ENCODE results near the gene KLRB1. TPM values are rescaled to one million over a fixed set of nuclear protein-coding genes. Genes with fewer than 3 reads are reported as not detected.

The KLRB1 gene
- total RNA-seq, 1 experiment from 2014 or later: not detected

- no peak for ATAC-seq
- H3K4me1 ChIP-seq (ENCODE audit: control insufficient read depth, insufficient read depth, low read length): no peaks in the 10 kb centered on the region
- no peaks in the 10 kb centered on the region for H3K36me3 ChIP-seq (ENCODE audit: control insufficient read depth, insufficient read depth, low read length)
- H3K27me3 ChIP-seq (ENCODE audit: control insufficient read depth, insufficient read depth, low read length): no peaks in the 10 kb centered on the region
- TF ChIP-seq, protein P1, sequence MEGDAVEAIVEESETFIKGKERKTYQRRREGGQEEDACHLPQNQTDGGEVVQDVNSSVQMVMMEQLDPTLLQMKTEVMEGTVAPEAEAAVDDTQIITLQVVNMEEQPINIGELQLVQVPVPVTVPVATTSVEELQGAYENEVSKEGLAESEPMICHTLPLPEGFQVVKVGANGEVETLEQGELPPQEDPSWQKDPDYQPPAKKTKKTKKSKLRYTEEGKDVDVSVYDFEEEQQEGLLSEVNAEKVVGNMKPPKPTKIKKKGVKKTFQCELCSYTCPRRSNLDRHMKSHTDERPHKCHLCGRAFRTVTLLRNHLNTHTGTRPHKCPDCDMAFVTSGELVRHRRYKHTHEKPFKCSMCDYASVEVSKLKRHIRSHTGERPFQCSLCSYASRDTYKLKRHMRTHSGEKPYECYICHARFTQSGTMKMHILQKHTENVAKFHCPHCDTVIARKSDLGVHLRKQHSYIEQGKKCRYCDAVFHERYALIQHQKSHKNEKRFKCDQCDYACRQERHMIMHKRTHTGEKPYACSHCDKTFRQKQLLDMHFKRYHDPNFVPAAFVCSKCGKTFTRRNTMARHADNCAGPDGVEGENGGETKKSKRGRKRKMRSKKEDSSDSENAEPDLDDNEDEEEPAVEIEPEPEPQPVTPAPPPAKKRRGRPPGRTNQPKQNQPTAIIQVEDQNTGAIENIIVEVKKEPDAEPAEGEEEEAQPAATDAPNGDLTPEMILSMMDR (IDR thresholded peaks at IDR 0.05): no peak
- no peak for TF ChIP-seq TCF7L2 (IDR thresholded peaks at IDR 0.05; ENCODE audit: low read depth, low read length)
- no peak for TF ChIP-seq POLR2AphosphoS5 (IDR thresholded peaks at IDR 0.05; ENCODE audit: low read depth, low read length)
- no peak for TF ChIP-seq SIN3A (IDR thresholded peaks at IDR 0.05; ENCODE audit: borderline replicate concordance, insufficient read depth, low read depth, low read length)
- TF ChIP-seq, protein P2, sequence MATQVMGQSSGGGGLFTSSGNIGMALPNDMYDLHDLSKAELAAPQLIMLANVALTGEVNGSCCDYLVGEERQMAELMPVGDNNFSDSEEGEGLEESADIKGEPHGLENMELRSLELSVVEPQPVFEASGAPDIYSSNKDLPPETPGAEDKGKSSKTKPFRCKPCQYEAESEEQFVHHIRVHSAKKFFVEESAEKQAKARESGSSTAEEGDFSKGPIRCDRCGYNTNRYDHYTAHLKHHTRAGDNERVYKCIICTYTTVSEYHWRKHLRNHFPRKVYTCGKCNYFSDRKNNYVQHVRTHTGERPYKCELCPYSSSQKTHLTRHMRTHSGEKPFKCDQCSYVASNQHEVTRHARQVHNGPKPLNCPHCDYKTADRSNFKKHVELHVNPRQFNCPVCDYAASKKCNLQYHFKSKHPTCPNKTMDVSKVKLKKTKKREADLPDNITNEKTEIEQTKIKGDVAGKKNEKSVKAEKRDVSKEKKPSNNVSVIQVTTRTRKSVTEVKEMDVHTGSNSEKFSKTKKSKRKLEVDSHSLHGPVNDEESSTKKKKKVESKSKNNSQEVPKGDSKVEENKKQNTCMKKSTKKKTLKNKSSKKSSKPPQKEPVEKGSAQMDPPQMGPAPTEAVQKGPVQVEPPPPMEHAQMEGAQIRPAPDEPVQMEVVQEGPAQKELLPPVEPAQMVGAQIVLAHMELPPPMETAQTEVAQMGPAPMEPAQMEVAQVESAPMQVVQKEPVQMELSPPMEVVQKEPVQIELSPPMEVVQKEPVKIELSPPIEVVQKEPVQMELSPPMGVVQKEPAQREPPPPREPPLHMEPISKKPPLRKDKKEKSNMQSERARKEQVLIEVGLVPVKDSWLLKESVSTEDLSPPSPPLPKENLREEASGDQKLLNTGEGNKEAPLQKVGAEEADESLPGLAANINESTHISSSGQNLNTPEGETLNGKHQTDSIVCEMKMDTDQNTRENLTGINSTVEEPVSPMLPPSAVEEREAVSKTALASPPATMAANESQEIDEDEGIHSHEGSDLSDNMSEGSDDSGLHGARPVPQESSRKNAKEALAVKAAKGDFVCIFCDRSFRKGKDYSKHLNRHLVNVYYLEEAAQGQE (IDR thresholded peaks at IDR 0.05; ENCODE audit: insufficient read depth in 1 of 2, low read depth in 2 of 2, low read length in 1 of 2): no peak
- in situ Hi-C loops (cut with HindIII; ENCODE audit: low pct_unique_long_range_greater_than_20kb, low sequenced_read_pairs): no loop called here
- H3K4me3 ChIP-seq (ENCODE audit: low read depth in 2 of 2, low read length in 2 of 2): no peak overlapping the region
- DNase-seq (ENCODE audit: low read depth, low spot score): no peak
- intact Hi-C loops (cut with micrococcal nuclease; ENCODE audit: unreplicated experiment): no loop called here
- ChIA-PET CTCF (no interaction called here), POLR2A (interaction anchor here (0.7 kb wide), 1 partner anchor 1111 kb away, joined by 8 read pairs; no protein-coding TSS in a partner anchor)
- BruUV-seq (replicated peaks): no TSS peak
- H3K27ac ChIP-seq (ENCODE audit: low read length): no peak overlapping the region
- H3K9me3 ChIP-seq (ENCODE audit: control insufficient read depth, insufficient read depth, low read depth, low read length): no peaks in the 10 kb centered on the region
Measured at GRCh38 chr12:9606736-9607372, 862 bp downstream of the KLRB1 start.

DNA sequence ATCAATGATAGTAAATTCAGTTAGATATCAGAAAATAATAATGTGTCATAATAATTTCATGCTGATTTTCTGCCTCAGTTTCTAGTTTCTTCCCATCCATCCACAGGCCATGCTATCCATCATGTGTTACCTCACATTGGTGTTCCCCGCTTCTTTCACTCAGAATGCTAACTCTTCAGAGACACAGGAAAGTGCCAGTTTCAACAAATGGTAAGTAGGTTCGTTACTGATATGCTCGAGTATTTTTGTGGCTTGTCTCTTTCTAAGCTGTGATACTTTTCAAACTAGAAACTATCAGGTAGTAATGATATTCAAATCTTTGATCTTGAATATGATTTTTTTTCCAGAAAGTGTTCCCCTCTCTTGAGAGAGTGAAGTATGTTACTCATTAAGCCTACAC is 1.5 kb downstream of the KLRB1 start:
- Histone ChIP-seq H3K9me3 (ENCODE audit: control insufficient read depth, insufficient read depth, low read depth, low read length) (no peaks in the 10 kb centered on the region), H3K27me3 (ENCODE audit: control insufficient read depth, insufficient read depth, low read length) (no peaks in the 10 kb centered on the region), H3K36me3 (ENCODE audit: control insufficient read depth, insufficient read depth, low read length) (no peaks in the 10 kb centered on the region), H3K4me1 (ENCODE audit: control insufficient read depth, insufficient read depth, low read length) (no peaks in the 10 kb centered on the region), H3K27ac (ENCODE audit: low read length) (no peak overlapping the region), H3K4me3 (ENCODE audit: low read depth in 2 of 2, low read length in 2 of 2) (no peak overlapping the region)
- in situ Hi-C loops (cut with HindIII; ENCODE audit: low pct_unique_long_range_greater_than_20kb, low sequenced_read_pairs) (no loop called here), intact Hi-C loops (cut with micrococcal nuclease; ENCODE audit: unreplicated experiment) (no loop called here)
- CTCF ChIA-PET: no interaction called here
- POLR2A ChIA-PET: no interaction called here
- no peak for DNase-seq (ENCODE audit: low read depth, low spot score)
- no peak for ATAC-seq
- TF ChIP-seq, protein P2 (IDR thresholded peaks at IDR 0.05; ENCODE audit: insufficient read depth in 1 of 2, low read depth in 2 of 2, low read length in 1 of 2): no peak
- TF ChIP-seq POLR2AphosphoS5 (IDR thresholded peaks at IDR 0.05; ENCODE audit: low read depth, low read length): no peak
- no peak for TF ChIP-seq TCF7L2 (IDR thresholded peaks at IDR 0.05; ENCODE audit: low read depth, low read length)
- TF ChIP-seq, protein P1 (IDR thresholded peaks at IDR 0.05): no peak
- TF ChIP-seq SIN3A (IDR thresholded peaks at IDR 0.05; ENCODE audit: borderline replicate concordance, insufficient read depth, low read depth, low read length): no peak
- no TSS peak for BruUV-seq (replicated peaks)

All from Panc1 (cell line).